Peyer's patch (tissue), 4 donors: ENCODE results near the gene VILL. TPM values are rescaled to one million over a fixed set of nuclear protein-coding genes. Genes with fewer than 3 reads are reported as not detected.

Experiments
- DNase-seq, 3 donors: peaks; one replicate each; pipeline ENCODE4 v3.0.0-alpha.2; 2017 to 2019
- H3K27ac ChIP-seq, 4 donors: fragments of 200-600 bp; sonication (generic); one replicate each; pipeline ENCODE4 v1.5.1; 2016 to 2019
- H3K27me3 ChIP-seq, 2 donors: fragments of 200-600 bp; sonication (generic); one replicate each; pipeline ENCODE4 v1.5.1; 2019
- H3K36me3 ChIP-seq, 3 donors: fragments of 200-600 bp; sonication (generic); one replicate each; pipeline ENCODE4 v1.5.1; 2016 to 2019
- H3K4me1 ChIP-seq, 4 donors: fragments of 200-600 bp; sonication (generic); one replicate each; pipeline ENCODE4 v1.5.1; 2016 to 2019
- H3K4me3 ChIP-seq, 4 donors: fragments of 200-600 bp; sonication (generic); 1 replicate in 3 of 4; 2 replicates in 1 of 4; pipeline ENCODE4 v1.5.1; 2016 to 2019; ENCODE audit warnings: mild to moderate bottlenecking in 1 of 4
- H3K9me3 ChIP-seq, 4 donors: fragments of 200-600 bp; sonication (generic); one replicate each; pipeline ENCODE4 v1.5.1; 2016 to 2019; ENCODE audit warnings: mild to moderate bottlenecking in 1 of 4
- POLR2A ChIP-seq, 2 donors: fragments of 450-650 bp; IDR thresholded peaks; one replicate each; pipeline ENCODE4 v1.5.1; 2017; ENCODE audit warnings: antibody characterized with exemption in 2 of 2, mild to moderate bottlenecking in 2 of 2, moderate library complexity in 2 of 2
- total RNA-seq, 4 donors: library from RNA; depleted of rRNA; stranded (reverse); fragments of >200 nt; gene quantifications; one replicate each; pipeline ENCODE4 v1.1.0, GENCODE V29; 2016
- TF ChIP-seq, protein P1 (sequence below), 6 experiments: fragments of 450-650 bp in 4 of 6; fragments of 200-600 bp in 2 of 6; sonication (generic) in 1 of 6; IDR thresholded peaks; one replicate each; pipeline ENCODE4 v1.5.1; 2017 to 2019; ENCODE audit warnings: antibody characterized with exemption in 6 of 6, mild to moderate bottlenecking in 3 of 6, moderate library complexity in 1 of 6

VILL gene
- total RNA-seq, 4 donors from 2014 or later = 59.4 to 309 (median 230) TPM

DNA sequence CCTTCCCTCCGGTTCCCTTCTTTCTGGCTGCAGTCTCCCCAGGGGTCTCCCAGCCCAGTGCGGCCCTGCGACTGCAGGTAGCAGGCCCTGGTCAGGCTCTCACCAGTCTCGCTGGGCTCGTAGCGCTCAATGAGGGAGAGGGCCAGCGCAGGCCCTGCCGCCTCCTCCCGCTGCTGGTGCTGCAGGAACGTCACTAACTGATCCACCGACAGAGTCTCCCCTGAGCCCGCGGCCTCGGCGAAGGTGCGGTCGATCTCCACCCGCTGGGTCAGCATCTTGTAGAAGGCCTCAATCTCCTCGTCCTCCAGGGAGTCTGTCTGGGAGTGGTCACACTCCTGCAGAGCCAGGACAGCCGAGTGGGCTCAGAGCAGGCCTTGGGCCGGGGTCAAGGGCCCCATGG, 20.5 kb downstream of the VILL start:
- Histone ChIP-seq H3K36me3 (peaks cover 0 to 47% (median 3%) of the 10 kb centered on the region in 3 donors), H3K27me3 (no peaks in the 10 kb centered on the region), H3K4me1 (no peaks in the 10 kb centered on the region), H3K4me3 (no peak overlapping the region), H3K27ac (no peak overlapping the region), H3K9me3 (no peaks in the 10 kb centered on the region)
- TF ChIP-seq, protein P1, sequence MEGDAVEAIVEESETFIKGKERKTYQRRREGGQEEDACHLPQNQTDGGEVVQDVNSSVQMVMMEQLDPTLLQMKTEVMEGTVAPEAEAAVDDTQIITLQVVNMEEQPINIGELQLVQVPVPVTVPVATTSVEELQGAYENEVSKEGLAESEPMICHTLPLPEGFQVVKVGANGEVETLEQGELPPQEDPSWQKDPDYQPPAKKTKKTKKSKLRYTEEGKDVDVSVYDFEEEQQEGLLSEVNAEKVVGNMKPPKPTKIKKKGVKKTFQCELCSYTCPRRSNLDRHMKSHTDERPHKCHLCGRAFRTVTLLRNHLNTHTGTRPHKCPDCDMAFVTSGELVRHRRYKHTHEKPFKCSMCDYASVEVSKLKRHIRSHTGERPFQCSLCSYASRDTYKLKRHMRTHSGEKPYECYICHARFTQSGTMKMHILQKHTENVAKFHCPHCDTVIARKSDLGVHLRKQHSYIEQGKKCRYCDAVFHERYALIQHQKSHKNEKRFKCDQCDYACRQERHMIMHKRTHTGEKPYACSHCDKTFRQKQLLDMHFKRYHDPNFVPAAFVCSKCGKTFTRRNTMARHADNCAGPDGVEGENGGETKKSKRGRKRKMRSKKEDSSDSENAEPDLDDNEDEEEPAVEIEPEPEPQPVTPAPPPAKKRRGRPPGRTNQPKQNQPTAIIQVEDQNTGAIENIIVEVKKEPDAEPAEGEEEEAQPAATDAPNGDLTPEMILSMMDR (IDR thresholded peaks at IDR 0.05) = no peak
- no peak for TF ChIP-seq POLR2A (IDR thresholded peaks at IDR 0.05)
- peak in 1 of 3 donors; percentile 49 for DNase-seq

DNA sequence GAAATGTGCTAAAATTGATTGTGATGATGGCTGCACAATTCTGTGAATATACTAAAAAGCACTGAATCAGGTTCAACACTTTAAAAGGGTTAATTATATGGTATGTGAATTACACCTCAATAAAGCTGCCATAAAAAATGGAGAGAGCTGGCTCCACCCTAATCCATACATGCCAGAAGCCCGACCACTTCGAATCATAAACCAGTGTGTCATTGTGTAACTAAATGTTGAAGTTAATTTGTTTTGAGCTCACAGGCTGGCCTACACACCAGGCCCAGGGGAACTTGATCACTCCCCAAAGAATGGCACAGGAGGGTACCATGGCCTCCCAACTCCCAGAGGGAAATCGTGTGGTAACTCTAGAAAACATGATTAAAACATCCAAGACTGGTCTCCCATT, 24.9 kb downstream of the VILL start:
- Histone ChIP-seq H3K27me3 (no peaks in the 10 kb centered on the region), H3K36me3 (peaks cover 0 to 48% (median 0%) of the 10 kb centered on the region in 3 donors)
- TF ChIP-seq, protein P1 (IDR thresholded peaks at IDR 0.05) = no peak
- TF ChIP-seq POLR2A (IDR thresholded peaks at IDR 0.05) = no peak

DNA sequence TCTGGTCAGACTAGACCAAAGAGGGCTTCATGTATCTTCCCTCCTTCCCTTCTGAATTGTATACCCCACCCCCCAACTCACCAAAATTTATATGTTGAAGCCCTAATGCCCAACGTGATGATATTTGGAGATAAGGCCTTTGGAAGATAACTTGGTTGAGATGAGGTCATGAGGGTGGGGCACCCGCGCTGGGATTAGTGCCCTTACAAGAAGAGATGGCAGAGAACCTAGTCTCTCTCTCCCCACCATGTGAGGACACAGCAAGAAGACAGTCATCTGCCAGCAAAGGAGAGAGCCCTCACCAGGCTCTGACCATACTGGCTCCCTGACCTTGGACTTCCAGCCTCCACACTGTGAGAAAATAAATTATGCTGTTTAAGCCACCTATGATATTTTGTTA, 25.4 kb downstream of the VILL start:
- TF ChIP-seq, protein P1 (IDR thresholded peaks at IDR 0.05) = no peak
- TF ChIP-seq POLR2A (IDR thresholded peaks at IDR 0.05) = no peak
- H3K27ac ChIP-seq = peak overlapping the region in 2 of 4 donors; percentile 53 to 75

More for the DNA sequence above, 24.9 kb downstream of the VILL start:
- peaks cover 0 to 6% (median 0%) of the 10 kb centered on the region in 4 donors for H3K9me3 ChIP-seq
- no peak overlapping the region for H3K4me3 ChIP-seq
- DNase-seq = peak in 1 of 3 donors; percentile 45
- no peaks in the 10 kb centered on the region for H3K4me1 ChIP-seq
- peak overlapping the region in 2 of 4 donors; percentile 53 to 75 for H3K27ac ChIP-seq

DNA sequence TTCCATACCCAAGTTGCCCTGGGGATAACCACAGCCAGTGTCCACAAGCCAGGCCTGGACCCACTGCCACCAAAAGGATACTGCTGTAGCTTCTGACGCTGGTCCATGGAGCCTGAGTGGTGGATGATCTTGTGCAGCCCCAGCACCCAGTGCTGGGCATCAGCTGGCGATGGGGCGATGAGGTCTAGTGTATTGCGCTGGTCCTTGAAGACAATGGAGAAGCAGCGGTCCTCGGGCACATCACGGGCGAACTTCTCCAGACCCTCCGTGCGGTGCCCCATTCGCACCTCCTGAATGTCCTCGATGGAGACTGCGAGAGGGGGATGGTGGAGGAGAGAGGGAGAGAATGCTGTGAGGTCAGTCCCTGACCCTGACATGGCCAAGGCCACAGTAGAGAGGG, 25.8 kb downstream of the VILL start:
- Histone ChIP-seq H3K4me3 (no peak overlapping the region), H3K36me3 (peaks cover 0 to 42% (median 0%) of the 10 kb centered on the region in 3 donors), H3K4me1 (no peaks in the 10 kb centered on the region), H3K27me3 (no peaks in the 10 kb centered on the region), H3K27ac (peak overlapping the region in 1 of 4 donors; percentile 75), H3K9me3 (peaks cover 0 to 6% (median 0%) of the 10 kb centered on the region in 4 donors)
- TF ChIP-seq, protein P1 (IDR thresholded peaks at IDR 0.05) = no peak
- TF ChIP-seq POLR2A (IDR thresholded peaks at IDR 0.05) = no peak
- DNase-seq = peak in 1 of 3 donors; percentile 37

More for the DNA sequence above, 25.4 kb downstream of the VILL start:
- DNase-seq = peak in 1 of 3 donors; percentile 15
- H3K36me3 ChIP-seq = peaks cover 0 to 44% (median 0%) of the 10 kb centered on the region in 3 donors
- H3K4me1 ChIP-seq = no peaks in the 10 kb centered on the region
- H3K27me3 ChIP-seq = no peaks in the 10 kb centered on the region
- H3K9me3 ChIP-seq = peaks cover 0 to 6% (median 0%) of the 10 kb centered on the region in 4 donors
- no peak overlapping the region for H3K4me3 ChIP-seq

DNA sequence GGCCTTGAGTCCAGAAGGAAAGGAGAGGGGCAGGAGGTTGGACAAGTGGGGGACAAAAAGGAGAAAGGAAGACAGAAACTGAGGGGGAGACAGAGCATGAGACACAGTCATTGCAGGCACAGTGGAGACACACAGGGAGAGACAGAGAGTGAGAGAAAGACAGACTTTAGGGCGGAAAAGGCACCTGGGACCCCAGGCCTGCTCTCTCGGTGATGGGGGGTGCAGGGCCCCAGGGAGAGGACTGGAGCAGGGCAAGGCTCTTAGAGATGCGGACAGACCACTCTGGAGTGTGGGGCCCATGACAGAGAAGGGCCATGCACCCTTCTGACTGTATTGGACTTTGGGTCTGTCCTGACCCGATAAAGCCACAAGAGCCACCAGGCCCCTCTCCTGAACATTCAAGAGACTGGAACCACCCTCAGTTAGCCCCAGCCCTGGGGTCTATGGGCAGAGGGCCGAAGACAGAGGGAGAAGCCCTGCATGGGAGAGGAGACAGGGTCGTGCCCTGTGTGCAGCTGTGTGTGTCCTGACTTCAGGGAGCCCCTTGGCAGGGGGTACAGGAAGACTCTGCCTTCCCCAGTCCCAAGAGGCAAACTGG, 26.4 kb downstream of the VILL start:
- Histone ChIP-seq H3K27ac (no peak overlapping the region), H3K36me3 (peaks cover 0 to 42% (median 0%) of the 10 kb centered on the region in 3 donors), H3K4me1 (no peaks in the 10 kb centered on the region), H3K4me3 (no peak overlapping the region), H3K9me3 (peaks cover 0 to 6% (median 0%) of the 10 kb centered on the region in 4 donors), H3K27me3 (no peaks in the 10 kb centered on the region)
- no peak for DNase-seq
- no peak for TF ChIP-seq POLR2A (IDR thresholded peaks at IDR 0.05)
- TF ChIP-seq, protein P1 (IDR thresholded peaks at IDR 0.05) = no peak
